K562 (cell line): Measurements from ENCODE around the gene DCTD. TPM values are rescaled to one million over a fixed set of nuclear protein-coding genes. Genes with fewer than 3 reads are reported as not detected.

Experiments
- ATAC-seq: fragments of 200-7000 bp; cut with Tn5 transposase; 3 replicates; pipeline ENCODE4 v1.9.1; 2020; ENCODE audit warnings: moderate library complexity
- BruUV-seq: library from RNA; stranded (reverse); fragments of 400-500 nt; replicated peaks from 2 replicates; lab custom pipeline; 2021; lab: Mats Ljungman, UMichigan
- CTCF ChIA-PET: fragments of 300-600 bp; formaldehyde crosslinking; extraction: SDS; loops from one replicate; lab custom pipeline; 2021; ENCODE audit warnings: low intra/inter-chr PET ratio; lab: Yijun Ruan, JAX
- POLR2A ChIA-PET: fragments of 300-600, 350-650 bp; sonication (Branson Sonifier 250); formaldehyde crosslinking; extraction: SDS; loops from one replicate; lab custom pipeline; 2021; ENCODE audit warnings: antibody characterized with exemption, inconsistent platforms; lab: Yijun Ruan, JAX
- DNase-seq, 4 experiments: peaks; one replicate each; pipeline versions ENCODE4 v3.0.0 to v3.0.0-alpha.2; 2011 to 2018; ENCODE audit warnings: low spot score in 3 of 4, mixed read lengths in 3 of 4; ENCODE audit errors: extremely low read depth in 1 of 4
- FAIRE-seq: peaks from 2 replicates; lab custom pipeline; 2011; peaks lifted over from hg19 to GRCh38; lab: Jason Lieb, UNC
- H2AFZ ChIP-seq: 2 replicates; pipeline ENCODE4 v1.6.0; 2011; ENCODE audit warnings: low read depth, low read length, control low read depth, inconsistent platforms
- H3K27ac ChIP-seq: fragments of 200-600 bp; 3 replicates; pipeline ENCODE4 v1.8.0; 2011; ENCODE audit warnings: low read depth, mild to moderate bottlenecking, control low read depth, inconsistent platforms, low read length, moderate library complexity, mixed read lengths; ENCODE audit errors: extremely low read depth
- H3K27me3 ChIP-seq, 2 experiments: fragments of 300-600 bp in 1 of 2; 2 replicates in 1 of 2; 3 replicates in 1 of 2; pipeline versions ENCODE4 v1.6.0 to v1.8.0; 2011; ENCODE audit warnings: inconsistent platforms in 2 of 2, low read length in 2 of 2, mild to moderate bottlenecking in 1 of 2, mixed read lengths in 1 of 2, moderate library complexity in 1 of 2; ENCODE audit not compliant: control insufficient read depth in 2 of 2, insufficient read depth in 2 of 2
- H3K36me3 ChIP-seq: fragments of 300-600 bp; 3 replicates; pipeline ENCODE4 v1.8.0; 2011; ENCODE audit warnings: mild to moderate bottlenecking, low read length, inconsistent platforms; ENCODE audit not compliant: control insufficient read depth, insufficient read depth
- H3K4me1 ChIP-seq, 2 experiments: fragments of 200-600 bp in 1 of 2; replicated peaks in 1 of 2; 2 replicates in 1 of 2; 3 replicates in 1 of 2; pipeline versions ENCODE4 v1.5.1 to v1.8.0; 2011; ENCODE audit warnings: inconsistent platforms in 2 of 2, low read length in 2 of 2, mild to moderate bottlenecking in 1 of 2, mixed read lengths in 1 of 2, moderate library complexity in 1 of 2; ENCODE audit not compliant: control insufficient read depth in 2 of 2, insufficient read depth in 2 of 2
- H3K4me2 ChIP-seq: 2 replicates; pipeline ENCODE4 v1.6.1; 2011; ENCODE audit warnings: low read length, control low read depth, inconsistent platforms, mixed read lengths; ENCODE audit not compliant: insufficient read depth
- H3K4me3 ChIP-seq: fragments of 200-600 bp; sonication (generic), shearing (Covaris generic); 2 replicates; pipeline ENCODE4 v1.5.1; 2016; ENCODE audit warnings: control low read depth, inconsistent platforms
- H3K79me2 ChIP-seq: fragments of 200-600 bp; 3 replicates; pipeline ENCODE4 v1.8.0; 2011; ENCODE audit warnings: low read length, inconsistent platforms; ENCODE audit not compliant: control insufficient read depth, insufficient read depth
- H3K9ac ChIP-seq, 2 experiments: 2 replicates each; pipeline versions ENCODE4 v1.6.0 to v1.6.1; 2011; ENCODE audit warnings: low read depth in 2 of 2, low read length in 2 of 2, control low read depth in 1 of 2, inconsistent platforms in 1 of 2, mild to moderate bottlenecking in 1 of 2, mixed read lengths in 1 of 2; ENCODE audit not compliant: insufficient read depth in 1 of 2
- H3K9me1 ChIP-seq: one replicate; pipeline ENCODE4 v1.6.0; 2011; ENCODE audit warnings: inconsistent platforms, mild to moderate bottlenecking, low read length, moderate library complexity; ENCODE audit not compliant: control insufficient read depth, insufficient read depth
- H3K9me3 ChIP-seq: replicated peaks from 2 replicates; pipeline ENCODE4 v1.5.1; 2011; ENCODE audit warnings: low read depth, low read length, inconsistent platforms; ENCODE audit not compliant: control insufficient read depth, insufficient read depth
- H4K20me1 ChIP-seq: replicated peaks from 2 replicates; pipeline ENCODE4 v1.6.1; 2011; ENCODE audit warnings: low read length, inconsistent platforms, mixed read lengths; ENCODE audit not compliant: control insufficient read depth, insufficient read depth
- BCLAF1 ChIP-seq, 2 experiments: fragments of 450-650 bp in 1 of 2; IDR thresholded peaks; 2 replicates each; pipeline ENCODE4 v1.6.1; 2011 to 2017; ENCODE audit warnings: low read depth in 2 of 2, antibody characterized with exemption in 1 of 2, borderline replicate concordance in 1 of 2, low read length in 1 of 2, mild to moderate bottlenecking in 1 of 2, mixed read lengths in 1 of 2; ENCODE audit not compliant: control insufficient read depth in 1 of 2
- CEBPB ChIP-seq: fragments of 450-650 bp; IDR thresholded peaks from 2 replicates; pipeline ENCODE4 v1.6.1; 2016; ENCODE audit warnings: missing genetic modification characterization, missing compliant biosample characterization
- CLOCK ChIP-seq: fragments of 250-450 bp; sonication (Bioruptor Pico); IDR thresholded peaks from 2 replicates; pipeline ENCODE4 v1.4.0; 2020; ENCODE audit warnings: mild to moderate bottlenecking, moderate library complexity, borderline replicate concordance
- DLX4 ChIP-seq: fragments of 250-450 bp; sonication (Bioruptor Pico); IDR thresholded peaks from 2 replicates; pipeline ENCODE4 v1.6.1; 2021; ENCODE audit warnings: mild to moderate bottlenecking
- ESRRB ChIP-seq: fragments of 250-450 bp; sonication (Bioruptor Pico); IDR thresholded peaks from 2 replicates; pipeline ENCODE4 v1.5.0; 2020; ENCODE audit warnings: mild to moderate bottlenecking, moderate library complexity, borderline replicate concordance
- JUNB ChIP-seq: fragments of 450-650 bp; formaldehyde crosslinking; conservative IDR thresholded peaks from 2 replicates; pipeline ENCODE4 v1.4.0; 2020; ENCODE audit warnings: mild to moderate bottlenecking
- MCM2 ChIP-seq: fragments of 450-650 bp; IDR thresholded peaks from 2 replicates; pipeline ENCODE4 v1.6.1; 2017; ENCODE audit warnings: low read depth, mild to moderate bottlenecking
- NRF1 ChIP-seq, 2 experiments: fragments of 450-650 bp; IDR thresholded peaks in 1 of 2; conservative IDR thresholded peaks in 1 of 2; 2 replicates each; pipeline ENCODE4 v1.6.1; 2014; ENCODE audit warnings: mild to moderate bottlenecking in 2 of 2
- TEAD1 ChIP-seq, 2 experiments: fragments of 450-650 bp in 1 of 2; sonication (generic) in 1 of 2; formaldehyde crosslinking; IDR thresholded peaks; 2 replicates each; pipeline versions ENCODE4 v1.4.0 to v1.8.0; 2020 to 2022; ENCODE audit warnings: mild to moderate bottlenecking in 2 of 2, missing genetic modification reagents in 1 of 2
- VEZF1 ChIP-seq: fragments of 200-800 bp; sonication (Bioruptor generic); IDR thresholded peaks from 2 replicates; pipeline ENCODE4 v1.6.1; 2017; ENCODE audit warnings: missing genetic modification characterization, missing compliant biosample characterization
- XRCC4 ChIP-seq: IDR thresholded peaks from one replicate; pipeline ENCODE4 v1.6.1; 2011; ENCODE audit not compliant: insufficient read depth, insufficient read length; ENCODE audit errors: extremely low read depth
- ZFP1 ChIP-seq: fragments of 450-650 bp; formaldehyde crosslinking; IDR thresholded peaks from 2 replicates; pipeline ENCODE4 v1.4.0; 2020; ENCODE audit warnings: mild to moderate bottlenecking, mixed read lengths
- WGBS: fragments of 100-300 bp; shearing (Covaris generic); methylation state at CpG from one replicate; pipeline ENCODE4 v1.1.6; 2016; ENCODE audit warnings: low coverage, mixed read lengths; ENCODE audit not compliant: insufficient coverage; ENCODE audit errors: missing lambda C conversion rate; 5-methylcytosine and 5-hydroxymethylcytosine counted together
- in situ Hi-C: fragments of 300-500 bp; cut with MboI; formaldehyde crosslinking; loops from 4 replicates; pipeline ENCODE4 v1.15.0; 2018; ENCODE audit warnings: inconsistent platforms, mixed read lengths
- intact Hi-C: fragments of 100-400 bp; cut with micrococcal nuclease; formaldehyde crosslinking; loops from 2 replicates; pipeline ENCODE4 v1.14.2; 2022
- polyA plus RNA-seq, 8 experiments: library from polyadenylated mRNA; depleted of rRNA in 4 of 8; stranded (reverse) in 5 of 8; unstranded in 3 of 8; fragments of >200 nt; fragmentation: Nextera tagmentation in 2 of 8; fragmentation: Illumina TruSeq in 1 of 8; extraction: Ambion mirVana in 2 of 8; extraction: Trizol in 1 of 8; gene quantifications; 2 replicates each; pipeline versions ENCODE4 v1.2.1 to v1.2.3, GENCODE V29; 2011 to 2014; ENCODE audit warnings: inconsistent platforms in 1 of 8, missing spikeins in 1 of 8
- total RNA-seq, 7 experiments: library from RNA; depleted of rRNA in 6 of 7; stranded (reverse); fragments of >200 nt in 6 of 7; fragmentation: Illumina TruSeq in 2 of 7; extraction: Trizol in 2 of 7; gene quantifications; 2 replicates each; pipeline versions ENCODE4 v1.2.1 to v1.2.3, GENCODE V29; 2011 to 2021; ENCODE audit warnings: low replicate concordance in 1 of 7

The DCTD gene
- total and polyA plus RNA-seq, 9 of the 15 experiments (the other 6 are each of a cell fraction or from before 2014, with no cell fraction given), result 38.7 to 114 (median 76.5) TPM

GRCh38 chr4:182843808-182844325 lies 73.3 kb downstream of the DCTD start:
- in situ Hi-C loops, result no loop called here
- no TSS peak for BruUV-seq

More at GRCh38 chr4:182843808-182844325, 73.3 kb downstream of the DCTD start:
- FAIRE-seq (no peak), ATAC-seq (no peak), DNase-seq (no peak)
- Histone ChIP-seq H2AFZ (no peak overlapping the region), H3K9me3 (no peaks in the 10 kb centered on the region), H3K4me1 (no peaks in the 10 kb centered on the region; a peak in 1 of 5 replicates), H3K79me2 (no peaks in the 10 kb centered on the region), H3K9ac (no peak overlapping the region), H3K4me3 (no peak overlapping the region), H3K9me1 (no peaks in the 10 kb centered on the region), H3K4me2 (no peak overlapping the region), H3K27me3 (peaks cover 28 to 90% of the 10 kb centered on the region in 2 experiments), H3K27ac (no peak overlapping the region), H4K20me1 (no peaks in the 10 kb centered on the region), H3K36me3 (no peaks in the 10 kb centered on the region)
- POLR2A ChIA-PET, result interaction anchor here (0.6 kb wide), 1 partner anchor 75 kb away, joined by 3 read pairs; no protein-coding TSS in a partner anchor
- CTCF ChIA-PET, result no interaction called here
- TF ChIP-seq VEZF1 (CRISPR knock-in tag), result no peak
- no peak for TF ChIP-seq ESRRB
- no peak for TF ChIP-seq TEAD1 (CRISPR knock-in tag; IDR thresholded peaks at IDR 0.05)
- TF ChIP-seq MCM2, result no peak
- TF ChIP-seq JUNB (CRISPR knock-in tag), result no peak
- TF ChIP-seq CEBPB, result no peak
- TF ChIP-seq NRF1 (conservative IDR thresholded peaks at IDR 0.05 in 1 of 2, IDR thresholded peaks at IDR 0.05 in 1 of 2), result no peak
- TF ChIP-seq DLX4 (CRISPR knock-in tag), result no peak
- TF ChIP-seq CLOCK, result no peak
- TF ChIP-seq XRCC4, result no peak
- TF ChIP-seq BCLAF1 (IDR thresholded peaks at IDR 0.05; ENCODE audit: borderline replicate concordance in 1 of 2, control insufficient read depth in 1 of 2, low read depth in 2 of 2, low read length in 1 of 2), result no peak
- no peak for TF ChIP-seq ZFP1
- 0% methylated on average over 9 of the region's 9 CpGs for WGBS
- intact Hi-C loops, result no loop called here
